HepG2 (cell line): ENCODE measurements around the gene UBE2Q1. TPM values are rescaled to one million over a fixed set of nuclear protein-coding genes. Genes with fewer than 3 reads are reported as not detected.
A peak's percentile ranks its signal among the peaks of the same experiment; 100 is the strongest.

ENCODE experiments used
- ARHGAP35 ChIP-seq: sonication (generic); formaldehyde crosslinking; IDR thresholded peaks from 2 replicates; pipeline ENCODE4 v1.9.0; 2022; ENCODE audit warnings: mild to moderate bottlenecking, inconsistent platforms, moderate library complexity, missing genetic modification reagents, borderline replicate concordance
- ASH2L ChIP-seq: fragments of 300-600, 200-600 bp; sonication (generic); IDR thresholded peaks from 2 replicates; pipeline ENCODE4 v1.7.0; 2017; ENCODE audit warnings: low read depth, mild to moderate bottlenecking, moderate library complexity, mixed read lengths, low read length; ENCODE audit not compliant: insufficient read length
- HNF4A ChIP-seq: sonication (generic); formaldehyde crosslinking; IDR thresholded peaks from 2 replicates; pipeline ENCODE4 v1.4.0; 2020; ENCODE audit warnings: missing genetic modification reagents
- HNF4G ChIP-seq, 2 experiments: sonication (generic) in 1 of 2; formaldehyde crosslinking in 1 of 2; IDR thresholded peaks; 2 replicates each; pipeline versions ENCODE4 v1.4.0 to v1.6.1; 2011 to 2020; ENCODE audit warnings: borderline replicate concordance in 2 of 2, low read depth in 2 of 2, mild to moderate bottlenecking in 2 of 2, low read length in 1 of 2, missing genetic modification reagents in 1 of 2, moderate library complexity in 1 of 2
- KLF12 ChIP-seq: sonication (generic); formaldehyde crosslinking; IDR thresholded peaks from 2 replicates; pipeline ENCODE4 v1.4.0; 2020; ENCODE audit warnings: missing genetic modification reagents, borderline replicate concordance
- MATR3 ChIP-seq: sonication (generic); formaldehyde crosslinking; IDR thresholded peaks from 2 replicates; pipeline ENCODE4 v1.4.0; 2020; ENCODE audit warnings: missing genetic modification reagents
- NCOA2 ChIP-seq: sonication (generic); formaldehyde crosslinking; IDR thresholded peaks from 2 replicates; pipeline ENCODE4 v1.8.0; 2022; ENCODE audit warnings: inconsistent platforms
- POLR2A ChIP-seq, 2 experiments: IDR thresholded peaks; 2 replicates each; pipeline ENCODE4 v1.6.1; 2011; ENCODE audit warnings: low read depth in 2 of 2, low read length in 2 of 2, mild to moderate bottlenecking in 1 of 2, moderate library complexity in 1 of 2; ENCODE audit not compliant: insufficient read depth in 1 of 2
- SMAD9 ChIP-seq: sonication (generic); formaldehyde crosslinking; IDR thresholded peaks from 2 replicates; pipeline ENCODE4 v1.5.1; 2020; ENCODE audit warnings: mild to moderate bottlenecking, missing genetic modification reagents
- SOX5 ChIP-seq: IDR thresholded peaks from 2 replicates; pipeline ENCODE4 v1.6.1; 2016; ENCODE audit warnings: borderline replicate concordance
- STAG1 ChIP-seq: sonication (generic); formaldehyde crosslinking; IDR thresholded peaks from 2 replicates; pipeline ENCODE4 v1.4.0; 2020; ENCODE audit warnings: missing genetic modification reagents
- ZFP36L2 ChIP-seq: sonication (generic); formaldehyde crosslinking; IDR thresholded peaks from 2 replicates; pipeline ENCODE4 v1.4.0; 2020; ENCODE audit warnings: missing genetic modification reagents
- ZMYM2 ChIP-seq: sonication (generic); formaldehyde crosslinking; IDR thresholded peaks from 2 replicates; pipeline ENCODE4 v1.8.0; 2022; ENCODE audit warnings: mild to moderate bottlenecking, missing genetic modification reagents
- ZNF333 ChIP-seq: sonication (generic); formaldehyde crosslinking; IDR thresholded peaks from 2 replicates; pipeline ENCODE4 v1.4.0; 2020; ENCODE audit warnings: mild to moderate bottlenecking, missing genetic modification reagents, borderline replicate concordance
- ZNF343 ChIP-seq: sonication (generic); formaldehyde crosslinking; IDR thresholded peaks from 2 replicates; pipeline ENCODE4 v1.4.0; 2020; ENCODE audit warnings: mild to moderate bottlenecking, missing genetic modification reagents
- ZNF564 ChIP-seq: sonication (generic); formaldehyde crosslinking; IDR thresholded peaks from 2 replicates; pipeline ENCODE4 v1.8.1; 2023; ENCODE audit warnings: mild to moderate bottlenecking, missing genetic modification reagents
- ZNF577 ChIP-seq: sonication (generic); formaldehyde crosslinking; IDR thresholded peaks from 2 replicates; pipeline ENCODE4 v1.4.0; 2020; ENCODE audit warnings: mild to moderate bottlenecking, low read depth, missing genetic modification reagents, borderline replicate concordance
- polyA plus RNA-seq, 8 experiments: library from polyadenylated mRNA; depleted of rRNA in 3 of 8; stranded (reverse) in 7 of 8; unstranded in 1 of 8; fragments of >200 nt; fragmentation: Illumina TruSeq in 4 of 8; extraction: Trizol in 4 of 8; gene quantifications; 2 replicates each; pipeline versions ENCODE4 v1.2.1 to v1.2.3, GENCODE V29; 2011 to 2016; ENCODE audit warnings: low read depth in 4 of 8, missing spikeins in 1 of 8, mixed read lengths in 1 of 8; ENCODE audit not compliant: insufficient read depth in 1 of 8
- total RNA-seq, 5 experiments: library from RNA; depleted of rRNA; stranded (reverse); fragments of >200 nt; fragmentation: Illumina TruSeq; extraction: Trizol; gene quantifications; 2 replicates each; pipeline ENCODE4 v1.2.3, GENCODE V29; 2016; ENCODE audit warnings: low read depth in 1 of 5
- TF ChIP-seq, protein P1 (sequence below): IDR thresholded peaks from 2 replicates; pipeline ENCODE4 v1.6.1; 2016; ENCODE audit warnings: mild to moderate bottlenecking, missing biosample characterization, missing genetic modification reagents
- TF ChIP-seq, protein P2 (sequence below): sonication (generic); formaldehyde crosslinking; IDR thresholded peaks from 2 replicates; pipeline ENCODE4 v1.8.1; 2023; ENCODE audit warnings: mild to moderate bottlenecking, missing genetic modification reagents
- TF ChIP-seq, protein P3 (sequence below): sonication (generic); formaldehyde crosslinking; IDR thresholded peaks from 2 replicates; pipeline ENCODE4 v1.4.0; 2020; ENCODE audit warnings: mild to moderate bottlenecking, low read depth, missing genetic modification reagents
- TF ChIP-seq, protein P4 (sequence below): sonication (generic); formaldehyde crosslinking; IDR thresholded peaks from 2 replicates; pipeline ENCODE4 v1.4.0; 2020; ENCODE audit warnings: missing genetic modification reagents
- TF ChIP-seq, protein P5 (sequence below): sonication (generic); formaldehyde crosslinking; IDR thresholded peaks from 2 replicates; pipeline ENCODE4 v1.4.0; 2020; ENCODE audit warnings: missing genetic modification reagents, borderline replicate concordance

Gene UBE2Q1
- total and polyA plus RNA-seq, 2 of the 13 experiments (the other 11 are each of a cell fraction or from before 2014, with no cell fraction given), result 11.7 to 41.7 TPM

DNA sequence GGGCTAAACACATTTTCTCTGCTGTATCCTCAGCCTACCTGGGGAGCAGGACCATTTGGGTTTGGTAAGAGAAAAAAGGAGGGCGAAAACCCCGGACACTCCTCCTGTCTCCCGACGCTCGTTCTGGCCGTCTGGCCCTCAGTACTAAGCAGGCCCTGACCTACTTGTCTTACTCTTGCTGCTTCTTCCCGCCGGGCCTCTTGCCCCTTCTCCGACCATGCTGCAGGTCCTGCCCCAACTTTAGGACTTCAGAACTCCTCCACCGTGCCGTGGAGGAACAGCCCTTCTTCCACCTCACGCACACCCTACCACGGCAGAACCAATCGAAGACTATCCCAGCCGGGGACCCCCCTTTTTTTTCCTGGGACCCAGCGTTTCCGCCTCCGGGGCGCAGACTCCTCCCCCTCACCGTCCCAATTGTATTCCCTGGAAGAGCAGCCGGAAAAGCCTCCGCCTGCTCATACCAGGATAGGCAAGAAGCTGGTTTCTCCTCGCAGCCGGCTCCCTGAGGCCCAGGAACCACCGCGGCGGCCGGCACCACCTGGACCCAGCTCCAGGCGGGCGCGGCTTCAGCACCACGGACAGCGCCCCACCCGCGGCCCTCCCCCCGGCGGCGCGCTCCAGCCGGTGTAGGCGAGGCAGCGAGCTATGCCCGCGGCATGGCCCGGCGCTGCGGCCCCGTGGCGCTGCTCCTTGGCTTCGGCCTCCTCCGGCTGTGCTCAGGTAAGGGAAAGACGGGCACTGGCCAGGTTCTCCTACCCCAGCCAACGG, 9.1 kb upstream of the UBE2Q1 start, which contains the start of gene CHRNB2 (continued):
- TF ChIP-seq ZMYM2 (CRISPR knock-in tag) (no peak), ASH2L (no peak), ZFP36L2 (CRISPR knock-in tag) (0 out of 2 replicates have a peak, but pooled peaks have one; percentile 87), SOX5 (CRISPR knock-in tag) (peak; percentile 67; the same call in 1 of the 2 replicates), ZNF343 (CRISPR knock-in tag) (peak; percentile 95), NCOA2 (peak; percentile 50; the same call in 1 of the 2 replicates), KLF12 (CRISPR knock-in tag) (peak; percentile 88), ARHGAP35 (peak; percentile 79), HNF4A (CRISPR knock-in tag) (no peak), SMAD9 (CRISPR knock-in tag) (0 out of 2 replicates have a peak, but pooled peaks have one; percentile 52), ZNF577 (CRISPR knock-in tag) (no peak), HNF4G (IDR thresholded peaks at IDR 0.05; ENCODE audit: borderline replicate concordance, low read depth, low read length) (no peak), HNF4G (CRISPR knock-in tag; IDR thresholded peaks at IDR 0.05; ENCODE audit: borderline replicate concordance, low read depth) (0 out of 2 replicates have a peak, but pooled peaks have one; percentile 30), ZNF564 (CRISPR knock-in tag) (peak; percentile 97), ZNF333 (peak; percentile 97; the same call in 1 of the 2 replicates), MATR3 (CRISPR knock-in tag) (no peak), POLR2A (IDR thresholded peaks at IDR 0.05; ENCODE audit: insufficient read depth in 1 of 2, low read depth in 2 of 2, low read length in 2 of 2) (no peak), STAG1 (CRISPR knock-in tag) (0 out of 2 replicates have a peak, but pooled peaks have one; percentile 17)
- TF ChIP-seq, protein P1, sequence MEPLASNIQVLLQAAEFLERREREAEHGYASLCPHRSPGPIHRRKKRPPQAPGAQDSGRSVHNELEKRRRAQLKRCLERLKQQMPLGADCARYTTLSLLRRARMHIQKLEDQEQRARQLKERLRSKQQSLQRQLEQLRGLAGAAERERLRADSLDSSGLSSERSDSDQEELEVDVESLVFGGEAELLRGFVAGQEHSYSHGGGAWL (CRISPR knock-in tag), result peak; percentile 99
- TF ChIP-seq, protein P2, sequence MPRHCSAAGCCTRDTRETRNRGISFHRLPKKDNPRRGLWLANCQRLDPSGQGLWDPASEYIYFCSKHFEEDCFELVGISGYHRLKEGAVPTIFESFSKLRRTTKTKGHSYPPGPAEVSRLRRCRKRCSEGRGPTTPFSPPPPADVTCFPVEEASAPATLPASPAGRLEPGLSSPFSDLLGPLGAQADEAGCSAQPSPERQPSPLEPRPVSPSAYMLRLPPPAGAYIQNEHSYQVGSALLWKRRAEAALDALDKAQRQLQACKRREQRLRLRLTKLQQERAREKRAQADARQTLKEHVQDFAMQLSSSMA (CRISPR knock-in tag), result 0 out of 2 replicates have a peak, but pooled peaks have one; percentile 54
- TF ChIP-seq, protein P3, sequence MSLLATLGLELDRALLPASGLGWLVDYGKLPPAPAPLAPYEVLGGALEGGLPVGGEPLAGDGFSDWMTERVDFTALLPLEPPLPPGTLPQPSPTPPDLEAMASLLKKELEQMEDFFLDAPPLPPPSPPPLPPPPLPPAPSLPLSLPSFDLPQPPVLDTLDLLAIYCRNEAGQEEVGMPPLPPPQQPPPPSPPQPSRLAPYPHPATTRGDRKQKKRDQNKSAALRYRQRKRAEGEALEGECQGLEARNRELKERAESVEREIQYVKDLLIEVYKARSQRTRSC (CRISPR knock-in tag), result peak; percentile 91; the same call in 1 of the 2 replicates
- TF ChIP-seq, protein P4, sequence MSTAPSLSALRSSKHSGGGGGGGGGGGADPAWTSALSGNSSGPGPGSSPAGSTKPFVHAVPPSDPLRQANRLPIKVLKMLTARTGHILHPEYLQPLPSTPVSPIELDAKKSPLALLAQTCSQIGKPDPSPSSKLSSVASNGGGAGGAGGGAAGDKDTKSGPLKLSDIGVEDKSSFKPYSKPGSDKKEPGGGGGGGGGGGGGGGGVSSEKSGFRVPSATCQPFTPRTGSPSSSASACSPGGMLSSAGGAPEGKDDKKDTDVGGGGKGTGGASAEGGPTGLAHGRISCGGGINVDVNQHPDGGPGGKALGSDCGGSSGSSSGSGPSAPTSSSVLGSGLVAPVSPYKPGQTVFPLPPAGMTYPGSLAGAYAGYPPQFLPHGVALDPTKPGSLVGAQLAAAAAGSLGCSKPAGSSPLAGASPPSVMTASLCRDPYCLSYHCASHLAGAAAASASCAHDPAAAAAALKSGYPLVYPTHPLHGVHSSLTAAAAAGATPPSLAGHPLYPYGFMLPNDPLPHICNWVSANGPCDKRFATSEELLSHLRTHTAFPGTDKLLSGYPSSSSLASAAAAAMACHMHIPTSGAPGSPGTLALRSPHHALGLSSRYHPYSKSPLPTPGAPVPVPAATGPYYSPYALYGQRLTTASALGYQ (CRISPR knock-in tag), result peak; percentile 80
- TF ChIP-seq, protein P5, sequence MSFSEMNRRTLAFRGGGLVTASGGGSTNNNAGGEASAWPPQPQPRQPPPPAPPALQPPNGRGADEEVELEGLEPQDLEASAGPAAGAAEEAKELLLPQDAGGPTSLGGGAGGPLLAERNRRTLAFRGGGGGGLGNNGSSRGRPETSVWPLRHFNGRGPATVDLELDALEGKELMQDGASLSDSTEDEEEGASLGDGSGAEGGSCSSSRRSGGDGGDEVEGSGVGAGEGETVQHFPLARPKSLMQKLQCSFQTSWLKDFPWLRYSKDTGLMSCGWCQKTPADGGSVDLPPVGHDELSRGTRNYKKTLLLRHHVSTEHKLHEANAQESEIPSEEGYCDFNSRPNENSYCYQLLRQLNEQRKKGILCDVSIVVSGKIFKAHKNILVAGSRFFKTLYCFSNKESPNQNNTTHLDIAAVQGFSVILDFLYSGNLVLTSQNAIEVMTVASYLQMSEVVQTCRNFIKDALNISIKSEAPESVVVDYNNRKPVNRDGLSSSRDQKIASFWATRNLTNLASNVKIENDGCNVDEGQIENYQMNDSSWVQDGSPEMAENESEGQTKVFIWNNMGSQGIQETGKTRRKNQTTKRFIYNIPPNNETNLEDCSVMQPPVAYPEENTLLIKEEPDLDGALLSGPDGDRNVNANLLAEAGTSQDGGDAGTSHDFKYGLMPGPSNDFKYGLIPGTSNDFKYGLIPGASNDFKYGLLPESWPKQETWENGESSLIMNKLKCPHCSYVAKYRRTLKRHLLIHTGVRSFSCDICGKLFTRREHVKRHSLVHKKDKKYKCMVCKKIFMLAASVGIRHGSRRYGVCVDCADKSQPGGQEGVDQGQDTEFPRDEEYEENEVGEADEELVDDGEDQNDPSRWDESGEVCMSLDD (CRISPR knock-in tag), result 0 out of 2 replicates have a peak, but pooled peaks have one; percentile 70
